GM12875 (cell line): ENCODE results near the gene CMTM6.

Experiments
- H3K4me3 ChIP-seq: one replicate; pipeline ENCODE4 v1.5.1; 2011; ENCODE audit warnings: low read depth, low read length, control low read depth
- CTCF ChIP-seq: IDR thresholded peaks from 2 replicates; pipeline ENCODE4 v1.5.1; 2011; ENCODE audit warnings: low read depth, mild to moderate bottlenecking, control low read depth, inconsistent platforms, low read length, moderate library complexity, borderline replicate concordance; ENCODE audit not compliant: insufficient read depth

CMTM6 gene, protein sequence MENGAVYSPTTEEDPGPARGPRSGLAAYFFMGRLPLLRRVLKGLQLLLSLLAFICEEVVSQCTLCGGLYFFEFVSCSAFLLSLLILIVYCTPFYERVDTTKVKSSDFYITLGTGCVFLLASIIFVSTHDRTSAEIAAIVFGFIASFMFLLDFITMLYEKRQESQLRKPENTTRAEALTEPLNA

GRCh38 chr3:32502118-32502945 lies at the start of gene CMTM6:
Gene CMTM6 (minus strand): TSS chr3:32502852. CDS start chr3:32502745, 107 bp downstream.
- peak within 1 kb of the TSS; percentile 89 for H3K4me3 ChIP-seq
- TF ChIP-seq CTCF, result no peak

DNA sequence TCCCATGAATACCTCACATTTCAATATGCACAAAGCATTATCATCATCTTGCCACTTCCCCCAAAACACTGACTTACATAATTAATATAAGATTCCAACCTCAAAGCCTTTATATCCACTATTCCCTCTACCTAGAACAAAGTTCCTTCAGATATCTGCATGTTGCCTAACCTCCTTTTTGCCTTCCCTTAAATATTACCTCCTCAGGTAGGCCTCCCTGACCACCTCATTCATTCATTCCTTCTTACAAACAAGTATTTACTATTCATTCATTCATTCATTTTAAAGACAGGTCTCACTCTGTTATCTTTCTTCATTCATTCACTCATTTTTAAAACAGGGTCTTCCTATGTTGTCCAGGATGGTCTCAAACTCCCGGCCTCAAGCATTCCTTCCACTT lies 49.4 kb upstream of the CMTM6 start:
- no peak overlapping the region for H3K4me3 ChIP-seq
- no peak for TF ChIP-seq CTCF

- H3K4me3 ChIP-seq, result no peak overlapping the region
- TF ChIP-seq CTCF, result no peak
These were observed 48.8 kb upstream of the CMTM6 start for GRCh38 chr3:32551496-32551895.

DNA sequence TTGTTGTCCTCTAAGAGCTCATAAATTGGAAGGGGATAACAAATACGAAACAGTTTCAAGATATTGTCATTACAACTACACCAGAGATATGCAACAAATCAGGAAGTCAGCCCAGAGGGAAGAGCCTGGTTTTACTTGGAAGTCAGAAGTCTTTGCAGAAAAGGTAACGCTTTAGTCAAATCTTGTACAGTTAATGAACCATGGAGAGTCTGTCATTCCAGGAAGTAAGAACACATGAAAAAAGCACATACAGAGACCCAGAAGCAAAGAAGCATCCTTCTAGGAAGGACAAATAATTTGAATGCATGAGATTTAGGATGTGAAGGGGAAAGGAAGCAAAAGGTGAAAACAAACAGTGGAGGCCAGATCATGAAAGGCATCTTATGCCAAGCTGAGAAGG lies 48.4 kb upstream of the CMTM6 start:
- no peak overlapping the region for H3K4me3 ChIP-seq
- no peak for TF ChIP-seq CTCF

DNA sequence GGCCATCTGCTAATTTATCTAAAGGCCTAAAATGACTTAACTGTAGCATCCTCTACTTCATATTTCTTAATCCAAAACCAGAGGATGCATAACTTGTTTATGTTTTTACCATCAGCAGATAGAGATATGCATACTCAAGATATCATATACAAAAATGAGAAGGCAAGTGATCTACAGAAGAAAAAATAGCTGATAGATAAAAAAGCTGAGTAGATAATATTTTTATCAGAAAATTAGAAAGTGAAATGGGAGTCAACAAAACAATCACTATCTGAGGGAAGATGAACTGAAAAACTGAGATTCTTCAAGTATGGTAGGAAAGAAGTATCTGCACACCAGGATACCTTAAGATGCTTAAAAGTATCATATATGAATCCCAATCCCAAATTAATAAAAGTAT lies 42.7 kb upstream of the CMTM6 start:
- H3K4me3 ChIP-seq, result no peak overlapping the region
- TF ChIP-seq CTCF, result no peak

- no peak overlapping the region for H3K4me3 ChIP-seq
- TF ChIP-seq CTCF, result no peak
These were observed 42.2 kb upstream of the CMTM6 start for GRCh38 chr3:32544894-32545293.

DNA sequence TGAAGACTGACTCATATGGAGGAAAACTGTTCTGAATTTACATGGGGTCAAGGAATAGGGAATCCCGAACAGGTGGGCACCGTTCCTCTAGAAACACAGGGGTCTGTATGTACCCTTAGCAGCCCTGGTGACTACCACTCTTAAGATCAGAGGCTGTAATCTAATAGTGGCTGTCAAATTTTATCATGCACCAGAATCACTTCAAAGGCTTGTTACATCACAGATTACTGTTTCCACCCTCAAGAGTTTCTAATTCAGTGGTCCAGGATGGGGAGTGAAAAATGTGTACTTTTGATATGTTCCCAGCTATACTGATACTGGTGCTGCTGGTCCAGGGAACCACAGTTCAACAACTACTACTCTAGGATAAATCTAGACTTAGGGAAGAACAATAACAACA lies 40.2 kb upstream of the CMTM6 start:
- no peak overlapping the region for H3K4me3 ChIP-seq
- no peak for TF ChIP-seq CTCF
